Neural progenitor cell (in vitro differentiated cells): Measurements from ENCODE around the gene NPM1.

ENCODE experiments used
- CTCF ChIP-seq: fragments of 200-600 bp; sonication (generic); IDR thresholded peaks from 2 replicates; pipeline ENCODE4 v1.5.1; 2017; ENCODE audit warnings: antibody characterized with exemption, mild to moderate bottlenecking
- EZH2 ChIP-seq: fragments of 200-600 bp; sonication (generic); IDR thresholded peaks from 2 replicates; pipeline ENCODE4 v1.6.1; 2017; ENCODE audit warnings: antibody characterized with exemption, mild to moderate bottlenecking, moderate library complexity
- EZH2phosphoT487 ChIP-seq: fragments of 200-600 bp; sonication (generic); IDR thresholded peaks from 2 replicates; pipeline ENCODE4 v1.6.1; 2017; ENCODE audit warnings: antibody characterized with exemption

GRCh38 chr5:171409164-171410136 lies 21.8 kb downstream of the NPM1 start:
- TF ChIP-seq CTCF, result no peak
- TF ChIP-seq EZH2, result no peak
- no peak for TF ChIP-seq EZH2phosphoT487
